DMS153 treated with DMSO at 0.1 percent for 48 hours (cell line): Measurements from ENCODE around the gene KRTAP10-9.
"Not testable (repeated sequence)": the region's sequence is repeated elsewhere in the genome, so short reads cannot be mapped to it uniquely, and the experiment has no call there.

Source experiments
- DNase-seq: peaks from one replicate; lab custom pipeline; 2025; ENCODE audit not compliant: unreplicated experiment; lab: John Stamatoyannopoulos, UW

KRTAP10-9 gene

DNA sequence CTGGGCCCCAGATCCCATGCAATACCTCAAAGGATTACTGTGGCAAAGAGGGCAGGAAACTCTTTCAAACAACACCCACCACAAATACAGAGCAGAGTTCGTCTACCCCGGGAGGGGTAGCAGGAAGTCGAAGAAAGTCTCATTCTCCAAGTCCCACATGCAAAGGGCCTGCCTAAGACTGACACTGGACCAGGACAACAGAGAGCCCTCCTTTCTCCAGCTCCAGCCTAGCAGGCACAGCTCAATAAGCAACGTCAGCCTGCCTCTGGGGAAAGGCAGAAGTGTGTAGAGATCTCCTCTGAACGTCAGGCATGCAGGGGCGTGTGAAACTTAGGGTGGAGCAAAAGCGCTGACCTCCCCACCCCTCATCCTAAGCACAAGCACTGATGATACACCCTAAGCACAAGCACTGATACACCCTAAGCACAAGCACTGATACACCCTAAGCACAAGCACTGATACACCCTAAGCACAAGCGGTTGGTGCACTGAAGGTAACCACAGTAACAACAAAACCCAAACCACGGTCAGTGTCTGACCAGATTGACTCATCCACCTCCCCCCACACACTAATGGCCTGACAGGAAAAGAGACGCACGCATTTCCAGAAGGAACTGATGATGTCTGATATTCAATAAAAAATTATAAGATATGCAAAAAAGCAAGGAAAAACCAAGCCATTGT is 32.2 kb downstream of the KRTAP10-9 start:
- DNase-seq, result no peak

GRCh38 chr21:44661567-44661966 is 34.7 kb downstream of the KRTAP10-9 start:
- not testable (repeated sequence) for DNase-seq

DNA sequence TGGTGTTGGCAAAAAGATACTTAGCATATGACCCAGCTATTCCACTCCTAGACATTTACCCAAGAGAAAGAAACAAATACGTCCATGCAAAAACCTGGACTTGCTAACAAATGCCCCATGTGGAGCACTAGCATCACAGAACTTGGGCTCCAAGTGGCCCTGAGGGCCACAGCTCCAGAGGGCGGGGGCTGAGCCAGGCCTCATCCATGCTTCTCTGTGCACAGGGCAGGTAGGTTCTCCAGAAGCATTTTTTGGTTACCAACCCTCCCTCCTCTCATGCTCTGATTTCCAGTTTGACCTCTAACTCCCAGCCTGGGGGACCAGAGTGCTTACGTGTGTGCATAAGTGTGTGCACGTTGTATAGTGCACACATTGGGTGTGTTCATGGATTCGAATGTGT is 37.8 kb downstream of the KRTAP10-9 start:
- DNase-seq, result no peak

- no peak for DNase-seq
Measured at GRCh38 chr21:44666401-44667320, 39.8 kb downstream of the KRTAP10-9 start, which contains the start of gene KRTAP12-2. Gene KRTAP12-2 (minus strand): TSS chr21:44666927. CDS start chr21:44666886, 41 bp downstream.

- no peak for DNase-seq
Measured at GRCh38 chr21:44667612-44668011, 40.7 kb downstream of the KRTAP10-9 start.

DNA sequence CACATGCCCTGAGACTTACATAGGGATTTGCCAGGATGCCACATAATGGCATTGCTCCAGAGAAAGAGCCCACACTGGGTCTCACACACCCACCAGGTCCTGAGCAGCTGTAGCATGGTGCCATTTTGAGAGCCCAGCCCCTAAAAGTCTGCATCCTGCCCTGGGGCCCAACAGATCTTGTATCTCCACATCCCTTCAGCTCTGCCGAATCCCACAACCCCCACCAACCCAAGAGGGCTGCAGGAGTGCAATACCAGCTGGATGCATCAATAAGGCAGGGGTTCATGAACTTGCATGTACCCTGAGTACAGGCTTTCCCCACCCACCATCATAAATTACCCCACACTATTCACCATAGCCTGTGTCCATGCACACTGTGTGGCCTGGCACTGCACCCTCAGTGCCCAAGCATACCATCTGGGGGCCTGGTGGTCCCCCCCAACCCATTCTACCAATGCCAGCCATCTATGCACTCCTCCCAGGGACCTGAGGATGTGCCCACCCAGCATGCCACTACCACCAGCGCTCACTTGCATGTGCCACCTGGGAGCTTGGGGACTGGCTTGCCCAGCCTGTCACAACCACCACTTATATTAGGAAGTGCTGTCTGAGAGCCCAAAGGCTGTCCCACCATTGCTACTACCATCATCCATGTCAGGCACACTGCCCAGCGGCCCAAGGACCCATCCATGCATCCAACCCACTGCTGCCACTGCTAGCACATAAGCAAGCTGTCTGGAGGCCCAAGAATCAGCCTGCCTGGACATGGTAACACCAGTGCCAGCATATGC is 43.9 kb downstream of the KRTAP10-9 start:
- DNase-seq, result no peak

DNA sequence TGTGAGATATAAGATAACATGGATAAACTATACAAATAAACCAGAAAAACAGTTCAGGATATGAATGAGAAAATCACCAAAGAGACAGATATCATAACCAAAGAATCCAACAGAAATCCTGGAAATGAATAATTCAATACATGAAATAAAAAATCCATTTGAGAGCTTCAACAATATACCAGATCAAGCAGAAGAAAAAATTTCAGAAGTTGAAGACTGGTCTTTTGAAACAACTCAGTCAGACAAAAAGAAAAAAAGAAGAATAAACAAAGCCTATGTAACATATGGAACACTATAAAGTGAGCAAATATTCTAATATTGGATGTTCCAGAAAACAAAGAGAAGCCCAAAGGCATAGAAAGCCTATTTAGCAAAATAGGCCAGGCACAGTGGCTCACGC is 45.0 kb downstream of the KRTAP10-9 start:
- DNase-seq, result no peak

DNA sequence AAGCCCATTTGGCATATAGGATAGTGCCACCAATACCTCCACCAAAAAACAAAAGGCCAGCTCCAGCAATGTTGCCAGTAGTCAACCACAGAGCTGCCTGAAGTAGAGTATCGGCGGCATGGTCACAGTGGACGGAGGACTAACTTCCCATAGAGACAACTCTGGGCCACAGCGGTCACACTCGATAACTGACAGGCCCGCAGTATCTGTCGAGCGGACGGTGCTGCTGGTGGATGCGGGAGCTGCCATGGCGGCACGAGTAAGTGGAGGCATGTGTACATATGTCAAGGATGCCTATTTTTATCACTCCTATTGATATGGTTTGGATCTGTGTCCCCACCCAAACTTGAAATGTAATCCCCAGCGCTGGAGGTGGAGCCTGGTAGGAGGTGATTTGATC is 51.0 kb downstream of the KRTAP10-9 start:
- DNase-seq, result no peak
